ENCODE measurements around the gene AQR. TPM values are rescaled to one million over a fixed set of nuclear protein-coding genes. Genes with fewer than 3 reads are reported as not detected.

Gene AQR
- total RNA-seq, 1 experiment from 2014 or later, result 62.1 TPM

- Mint-ChIP-seq H3K4me1 (no peaks in the 10 kb centered on the region), H3K27me3 (ENCODE audit: low read depth) (no peaks in the 10 kb centered on the region), H3K36me3 (peaks cover 71% of the 10 kb centered on the region), H3K27ac (no peak overlapping the region), H3K4me3 (no peak overlapping the region), H3K9me3 (peaks cover 8% of the 10 kb centered on the region; the same call in 1 of the 2 replicates)
- no peak for ATAC-seq
- CTCF ChIA-PET, result no interaction called here
- TF ChIP-seq ZNF416 (CRISPR knock-in tag; IDR thresholded peaks at IDR 0.05), result no peak
- no peak for TF ChIP-seq NR2C2 (CRISPR knock-in tag; IDR thresholded peaks at IDR 0.05)
- TF ChIP-seq ZNF317 (CRISPR knock-in tag; IDR thresholded peaks at IDR 0.05; ENCODE audit: borderline replicate concordance, low read depth), result no peak
- POLR2A ChIA-PET, result no interaction called here
- no peak for DNase-seq (ENCODE audit: low spot score)
Measured at GRCh38 chr15:34883633-34884032, 85.9 kb downstream of the AQR start.

- no peak for TF ChIP-seq ZNF512 (CRISPR knock-in tag; IDR thresholded peaks at IDR 0.05; ENCODE audit: borderline replicate concordance)
- TF ChIP-seq AFF4 (CRISPR knock-in tag; IDR thresholded peaks at IDR 0.05; ENCODE audit: borderline replicate concordance), result no peak
- no peak for TF ChIP-seq RORB (CRISPR knock-in tag; IDR thresholded peaks at IDR 0.05)
- TF ChIP-seq MAX (CRISPR knock-in tag; IDR thresholded peaks at IDR 0.05), result no peak
- TF ChIP-seq AR (CRISPR knock-in tag; IDR thresholded peaks at IDR 0.05), result no peak
- TF ChIP-seq ZNF232 (CRISPR knock-in tag; IDR thresholded peaks at IDR 0.05), result no peak
- no peak for TF ChIP-seq JUN (CRISPR knock-in tag; IDR thresholded peaks at IDR 0.05)
- H3K4me3 Mint-ChIP-seq, result no peak overlapping the region
- DNase-seq (ENCODE audit: low spot score) (no peak), ATAC-seq (no peak)
- H3K9me3 Mint-ChIP-seq, result peaks cover 8% of the 10 kb centered on the region; the same call in 1 of the 2 replicates
- peaks cover 66% of the 10 kb centered on the region for H3K36me3 Mint-ChIP-seq
- no peaks in the 10 kb centered on the region for H3K27me3 Mint-ChIP-seq (ENCODE audit: low read depth)
- no peaks in the 10 kb centered on the region for H3K4me1 Mint-ChIP-seq
- POLR2A ChIA-PET, result no interaction called here
- no peak overlapping the region for H3K27ac Mint-ChIP-seq
- CTCF ChIA-PET, result no interaction called here
Measured at GRCh38 chr15:34883042-34883441, 86.5 kb downstream of the AQR start.

- H3K9me3 Mint-ChIP-seq, result no peaks in the 10 kb centered on the region
- H3K4me1 Mint-ChIP-seq, result no peaks in the 10 kb centered on the region
- ATAC-seq (no peak), DNase-seq (ENCODE audit: low spot score) (no peak)
- H3K4me3 Mint-ChIP-seq, result no peak overlapping the region
- H3K36me3 Mint-ChIP-seq, result peaks cover 44% of the 10 kb centered on the region
- POLR2A ChIA-PET, result no interaction called here
- no peak overlapping the region for H3K27ac Mint-ChIP-seq
- CTCF ChIA-PET, result no interaction called here
- no peaks in the 10 kb centered on the region for H3K27me3 Mint-ChIP-seq (ENCODE audit: low read depth)
- no peak for TF ChIP-seq ZNF416 (CRISPR knock-in tag; IDR thresholded peaks at IDR 0.05)
- no peak for TF ChIP-seq PRDM15 (CRISPR knock-in tag; IDR thresholded peaks at IDR 0.05)
- no peak for TF ChIP-seq ZNF317 (CRISPR knock-in tag; IDR thresholded peaks at IDR 0.05; ENCODE audit: borderline replicate concordance, low read depth)
- no peak for TF ChIP-seq CDX4 (CRISPR knock-in tag; IDR thresholded peaks at IDR 0.05; ENCODE audit: borderline replicate concordance)
- no peak for TF ChIP-seq ZNF396 (CRISPR knock-in tag; IDR thresholded peaks at IDR 0.05; ENCODE audit: borderline replicate concordance)
- no peak for TF ChIP-seq USF1 (CRISPR knock-in tag; IDR thresholded peaks at IDR 0.05)
- no peak for TF ChIP-seq MLX (CRISPR knock-in tag; IDR thresholded peaks at IDR 0.05)
- no peak for TF ChIP-seq SP1 (CRISPR knock-in tag; conservative IDR thresholded peaks at IDR 0.05)
Measured at GRCh38 chr15:34879107-34879506, 90.4 kb downstream of the AQR start.

All from WTC11 (cell line).